Esophagus squamous epithelium (tissue), 4 donors: ENCODE results near the gene PRDM5.

Experiments used
- CTCF ChIP-seq, 6 experiments: fragments of 450-650 bp in 4 of 6; fragments of 200-600 bp in 2 of 6; sonication (generic) in 2 of 6; IDR thresholded peaks; one replicate each; pipeline ENCODE4 v1.5.1; 2016 to 2019; ENCODE audit warnings: antibody characterized with exemption in 6 of 6, mild to moderate bottlenecking in 4 of 6, moderate library complexity in 4 of 6
- POLR2A ChIP-seq, 4 donors: fragments of 450-650 bp; IDR thresholded peaks; one replicate each; pipeline ENCODE4 v1.6.1; 2017; ENCODE audit warnings: antibody characterized with exemption in 4 of 4, mild to moderate bottlenecking in 4 of 4, moderate library complexity in 3 of 4

GRCh38 chr4:120842031-120842430 lies 80.5 kb downstream of the PRDM5 start:
- no peak for TF ChIP-seq CTCF (IDR thresholded peaks at IDR 0.05)
- TF ChIP-seq POLR2A (IDR thresholded peaks at IDR 0.05) = no peak
